HK-2 (cell line): ENCODE results near the gene NSMF.
"Not testable (repeated sequence)": the region's sequence is repeated elsewhere in the genome, so short reads cannot be mapped to it uniquely, and the experiment has no call there.

Source experiments
- DNase-seq: peaks from one replicate; pipeline ENCODE4 v3.0.0-alpha.2; 2018; ENCODE audit not compliant: unreplicated experiment

NSMF gene

DNA sequence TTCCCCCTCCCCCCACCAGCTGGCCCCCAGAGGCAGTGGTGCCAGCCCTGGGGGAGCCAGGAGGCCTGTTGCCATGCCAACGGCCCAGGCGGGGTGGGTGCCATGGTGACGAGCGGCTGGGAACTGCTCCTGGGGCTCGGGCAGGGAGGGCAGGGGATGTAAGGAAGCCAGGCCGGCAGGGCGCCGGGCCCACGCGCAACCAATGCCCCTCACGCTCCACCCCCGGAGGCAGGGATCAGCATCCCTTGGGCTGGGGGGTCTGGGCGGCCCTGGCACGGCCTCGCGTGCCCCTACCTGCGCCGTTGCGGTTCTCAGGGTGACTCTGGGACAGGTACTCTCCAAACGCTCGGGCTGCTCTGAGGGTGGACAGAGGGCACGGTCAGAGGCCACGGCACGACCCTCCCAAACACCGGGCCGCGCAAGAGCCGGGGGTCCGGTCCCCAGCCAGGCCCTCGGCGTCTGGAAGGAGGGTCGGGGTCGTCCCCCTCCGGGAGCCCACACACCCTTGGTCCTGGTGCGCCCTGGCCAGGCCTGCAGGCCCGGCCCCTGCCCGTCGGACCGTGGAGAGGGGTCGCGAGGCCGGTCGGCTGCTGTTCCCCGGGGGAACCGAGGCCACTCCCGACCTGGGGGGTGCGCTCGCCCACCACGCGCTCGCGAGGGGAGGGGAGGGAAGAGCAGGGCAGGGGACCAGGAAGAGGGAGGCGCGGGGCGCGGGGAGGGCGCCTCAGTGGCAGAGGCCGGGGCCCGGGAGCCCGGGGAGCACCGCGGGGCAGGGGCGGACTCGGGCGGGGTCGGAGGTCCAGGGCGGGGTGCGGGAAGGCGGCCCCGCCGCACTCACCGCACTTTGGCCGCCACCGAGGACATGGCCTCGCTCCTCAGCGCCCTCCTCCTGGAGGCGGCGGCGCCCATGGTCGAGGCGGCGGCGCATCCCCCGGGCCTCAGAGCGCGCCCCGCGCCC lies 661 bp downstream of the NSMF start:
- peak; percentile 47 for DNase-seq

DNA sequence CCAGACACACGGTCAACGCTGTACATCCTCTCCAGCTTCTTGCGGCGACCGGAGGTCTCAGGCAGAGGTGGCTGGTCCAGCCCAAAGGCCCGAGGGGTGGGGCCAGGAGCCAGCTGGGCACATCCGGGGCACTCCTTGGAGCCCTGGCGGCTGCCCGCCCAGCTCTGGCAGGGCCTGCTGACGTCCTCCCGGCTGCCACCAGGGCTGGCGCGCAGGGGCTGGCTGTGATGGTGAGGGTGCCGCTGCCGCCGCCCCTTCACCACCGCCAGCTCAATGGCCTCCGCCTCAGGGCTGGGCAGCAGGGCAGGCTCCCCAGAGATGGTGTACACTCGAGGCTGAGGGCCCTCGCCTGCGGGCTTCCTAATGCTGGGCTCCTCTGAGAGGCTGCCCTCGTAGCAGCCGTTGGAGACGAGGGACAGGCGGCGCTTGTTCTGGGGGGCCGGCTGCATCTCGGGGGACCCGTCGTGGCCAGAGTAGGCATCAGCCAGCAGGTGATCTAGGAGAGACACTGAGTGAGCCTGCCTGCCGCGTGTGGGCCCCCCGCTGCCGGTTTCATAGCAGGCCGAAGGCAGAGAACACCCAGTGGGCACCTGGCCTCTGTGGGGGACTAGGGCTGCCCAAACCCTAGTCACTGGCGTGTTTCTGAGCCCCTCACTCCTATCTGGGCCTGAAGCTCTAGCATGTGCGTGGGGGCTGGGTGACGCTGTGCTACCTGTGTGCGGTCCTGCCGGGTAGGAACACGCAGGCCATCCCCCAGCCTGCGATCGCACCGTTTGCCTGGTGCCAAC lies 1.5 kb downstream of the NSMF start:
- DNase-seq = no peak

DNA sequence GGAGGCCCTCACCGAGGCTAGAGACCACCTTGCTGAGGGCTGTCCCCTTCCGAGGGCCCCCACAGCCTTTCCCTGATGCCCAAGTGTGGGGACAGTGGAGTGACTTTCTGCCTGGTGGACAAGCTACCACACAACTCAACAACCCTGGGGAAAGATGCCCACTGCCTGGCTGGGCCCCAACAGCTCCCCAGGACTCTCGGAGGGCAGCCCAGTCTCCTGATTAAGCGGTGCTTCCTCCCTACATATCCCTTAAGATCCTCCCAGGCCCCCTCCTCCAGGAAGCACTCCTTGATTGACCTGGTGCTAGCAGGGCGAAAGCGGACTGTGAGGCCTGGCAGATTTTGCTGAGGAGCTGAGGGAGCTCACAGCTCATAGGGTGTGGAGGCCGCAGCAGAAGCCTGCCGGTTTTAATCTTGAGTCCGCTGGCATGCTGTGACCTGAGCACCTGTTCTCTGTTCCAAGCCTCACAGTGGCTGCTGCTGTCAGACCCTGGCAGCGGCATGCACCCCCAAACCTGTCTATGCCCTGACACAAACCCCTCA lies 2.2 kb downstream of the NSMF start:
- DNase-seq = no peak

DNA sequence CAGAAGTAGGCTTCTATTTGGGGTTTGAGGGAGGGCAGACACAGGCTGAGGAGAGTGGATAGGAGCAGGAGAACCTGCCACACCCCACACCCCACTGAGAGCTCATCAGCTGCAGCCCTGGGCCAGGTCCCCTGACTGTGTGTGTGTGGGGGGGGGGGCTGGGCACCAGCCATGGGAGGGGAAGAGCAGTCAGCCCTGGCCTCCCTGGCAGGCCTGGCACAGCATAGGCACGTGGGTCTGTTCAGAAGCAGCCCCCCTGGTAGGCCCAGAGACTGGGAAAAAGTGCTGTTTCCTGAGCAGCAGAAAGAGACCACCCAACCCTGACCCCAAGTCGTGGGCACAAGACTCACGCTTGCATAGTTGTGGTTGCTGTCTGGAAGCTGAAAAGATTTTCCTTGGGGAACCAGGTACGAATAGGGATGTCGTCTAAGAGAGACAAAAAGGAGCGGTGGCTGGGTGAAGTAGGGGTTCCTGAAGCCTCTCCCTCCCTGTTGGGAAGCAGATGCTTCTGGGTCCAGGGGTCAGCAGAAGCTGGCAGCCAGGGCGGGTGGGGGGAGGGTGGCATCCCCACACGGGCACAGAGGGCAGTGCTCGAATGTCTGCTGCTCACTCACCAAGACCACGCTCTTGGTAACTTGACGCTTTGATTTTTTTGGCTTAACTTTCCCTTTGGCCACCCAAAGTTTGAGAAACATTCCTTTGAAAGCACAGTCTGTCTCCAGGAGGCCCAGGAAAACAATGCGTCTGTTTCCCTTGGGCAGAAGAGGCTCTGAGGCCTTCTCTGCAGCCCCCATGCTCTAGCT lies 2.9 kb downstream of the NSMF start:
- no peak for DNase-seq

DNA sequence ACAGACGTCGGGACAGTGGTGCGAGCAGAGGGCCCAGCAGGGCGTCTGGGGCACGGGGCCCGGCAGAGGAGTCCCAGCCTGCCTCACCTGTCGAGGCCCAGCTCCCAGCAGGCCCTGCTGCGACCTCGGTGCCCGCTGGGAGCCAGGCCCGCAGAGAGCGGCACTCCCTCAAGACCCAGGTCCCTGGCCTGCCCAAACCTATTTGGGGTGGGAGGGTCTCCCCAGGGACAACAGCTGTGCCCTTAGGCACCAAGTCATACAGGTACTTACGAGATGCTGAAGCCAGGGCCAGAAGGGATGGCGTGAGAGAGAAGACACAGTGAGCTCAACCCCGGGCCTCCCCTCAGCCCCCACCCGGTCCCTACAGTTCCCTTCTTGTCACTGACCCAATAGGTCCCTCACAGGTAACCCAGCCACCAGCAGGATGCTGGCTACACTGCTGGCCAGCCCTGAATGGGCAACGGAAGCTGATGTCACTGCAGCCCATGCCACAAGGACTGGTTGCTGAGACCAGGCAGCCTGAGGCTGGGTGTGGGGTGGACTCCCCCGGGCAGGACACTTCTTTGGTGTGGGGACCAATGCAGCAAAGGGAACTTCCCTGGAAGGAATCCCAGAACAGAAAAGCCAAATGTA lies 3.7 kb downstream of the NSMF start:
- DNase-seq = no peak

DNA sequence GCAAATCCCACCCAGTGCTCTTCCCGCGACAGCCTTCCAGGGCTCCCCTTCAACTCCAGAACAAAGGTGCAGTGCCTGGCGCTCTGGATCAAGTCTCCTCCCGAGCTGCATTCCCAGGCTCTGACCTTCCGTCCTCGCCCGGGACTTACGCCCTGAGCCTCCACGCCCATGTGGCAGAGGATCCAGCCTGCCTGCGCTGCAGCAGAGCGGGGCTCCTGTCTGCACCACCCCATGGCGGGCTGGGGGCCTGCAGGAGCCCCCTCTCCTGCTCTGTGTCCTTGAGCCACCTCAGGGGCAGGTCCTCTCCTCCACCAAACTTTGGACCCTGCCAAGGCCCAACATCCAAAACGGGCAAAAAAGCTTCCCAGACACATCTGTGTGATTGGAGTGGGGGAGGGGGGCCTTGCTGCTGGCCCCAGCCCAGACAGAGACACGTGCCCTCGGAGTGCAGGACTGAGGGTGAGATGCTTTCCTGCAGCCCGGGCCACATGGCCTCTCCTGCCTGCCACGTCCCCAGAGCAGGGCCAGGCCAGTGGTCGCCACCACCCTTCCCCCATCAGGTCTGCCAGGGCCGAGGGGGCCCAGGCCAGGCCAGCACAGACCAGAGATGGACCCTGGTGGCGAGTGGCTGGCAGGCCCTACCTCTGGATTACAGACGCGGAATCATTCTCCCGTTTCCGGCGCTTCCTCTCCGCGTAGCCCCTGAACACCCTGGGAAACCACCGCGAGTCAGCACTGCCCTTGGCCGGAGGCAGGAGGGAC lies 4.4 kb downstream of the NSMF start:
- no peak for DNase-seq

DNA sequence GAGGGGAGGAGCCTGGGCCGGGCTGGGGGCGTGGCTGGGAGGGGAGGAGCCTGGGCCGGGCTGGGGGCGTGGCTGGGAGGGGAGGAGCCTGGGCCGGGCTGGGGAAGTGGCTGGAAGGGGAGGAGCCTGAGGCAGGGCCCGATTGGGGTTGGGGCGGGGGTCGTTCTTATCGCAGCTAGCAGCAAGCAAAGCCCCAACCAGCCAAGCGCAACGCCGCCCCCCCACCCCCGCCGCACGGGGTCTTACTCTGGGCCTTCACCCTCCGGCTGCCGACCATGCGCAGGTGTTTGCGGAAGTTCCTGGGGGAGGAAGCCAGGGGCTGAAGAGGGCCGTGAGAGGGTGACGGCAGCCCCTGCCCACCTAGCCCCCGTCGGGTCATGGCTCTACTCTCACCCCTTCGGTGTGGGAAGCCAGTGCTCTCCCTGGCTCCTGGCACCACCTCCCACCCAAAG lies 5.0 kb downstream of the NSMF start:
- DNase-seq = no peak

DNA sequence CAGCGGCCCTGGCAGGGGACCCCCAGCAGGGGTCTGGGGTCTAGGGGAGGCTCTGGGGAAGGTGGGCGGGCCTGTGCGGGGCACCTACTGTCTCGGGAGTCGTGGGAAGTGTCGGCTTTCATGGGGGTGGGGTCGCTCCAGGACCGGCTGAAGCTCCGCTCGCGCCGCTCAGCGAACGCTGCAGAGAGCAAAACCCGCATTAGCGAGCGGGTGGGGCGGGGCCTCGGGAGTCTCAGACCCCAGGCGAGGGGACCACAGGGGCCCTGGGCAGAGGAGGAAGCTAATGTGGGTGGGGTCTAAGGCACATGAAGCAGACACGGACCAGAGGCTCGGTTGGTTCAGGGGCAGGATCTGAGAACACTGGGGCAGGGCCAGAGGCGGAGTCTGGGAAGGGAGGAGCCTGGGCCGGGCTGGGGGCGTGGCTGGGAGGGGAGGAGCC lies 5.5 kb downstream of the NSMF start:
- no peak for DNase-seq

DNA sequence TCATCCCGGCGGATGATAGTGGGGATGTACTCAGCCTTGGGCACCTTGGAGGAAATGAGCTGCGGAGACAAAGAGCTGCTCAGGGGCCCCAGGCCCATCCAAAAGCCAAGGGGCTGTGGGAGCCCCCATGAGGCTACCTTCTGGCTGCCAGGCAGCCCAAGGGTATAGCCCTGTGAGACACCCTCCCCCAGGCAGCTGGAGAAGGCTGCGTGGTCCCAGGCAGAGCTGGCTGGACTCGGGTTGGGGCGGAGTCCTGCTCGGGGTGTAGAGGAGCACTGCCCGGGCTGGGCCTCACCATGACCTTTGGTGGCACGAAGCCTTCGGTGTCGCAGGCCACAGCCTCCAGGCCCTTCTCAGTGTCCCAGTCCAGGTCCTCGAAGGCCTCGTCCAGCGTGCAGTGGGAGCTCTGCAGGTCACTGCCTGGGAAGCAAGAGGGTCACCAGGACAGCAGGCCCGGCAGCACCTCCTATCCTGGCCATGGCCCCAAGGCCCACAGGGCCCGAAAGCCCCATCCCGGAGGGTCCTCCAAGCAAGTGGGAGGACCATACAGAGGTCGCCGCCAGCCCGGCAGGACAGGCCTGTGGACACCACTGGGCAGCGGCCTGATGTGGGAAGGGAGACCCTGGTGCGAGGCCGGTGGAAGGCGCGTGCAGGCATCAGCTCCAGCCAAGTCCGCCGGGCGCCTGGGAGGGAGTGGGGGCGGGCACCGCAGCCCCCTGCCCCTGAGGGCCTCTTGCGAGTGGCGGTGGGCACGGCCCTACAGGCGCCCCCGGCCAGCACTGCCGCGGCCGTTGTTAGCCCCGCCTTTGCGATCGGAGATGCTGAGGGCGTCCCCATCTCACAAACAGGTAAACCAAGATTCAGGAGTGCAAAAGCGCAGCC lies 6.1 kb downstream of the NSMF start:
- no peak for DNase-seq

DNA sequence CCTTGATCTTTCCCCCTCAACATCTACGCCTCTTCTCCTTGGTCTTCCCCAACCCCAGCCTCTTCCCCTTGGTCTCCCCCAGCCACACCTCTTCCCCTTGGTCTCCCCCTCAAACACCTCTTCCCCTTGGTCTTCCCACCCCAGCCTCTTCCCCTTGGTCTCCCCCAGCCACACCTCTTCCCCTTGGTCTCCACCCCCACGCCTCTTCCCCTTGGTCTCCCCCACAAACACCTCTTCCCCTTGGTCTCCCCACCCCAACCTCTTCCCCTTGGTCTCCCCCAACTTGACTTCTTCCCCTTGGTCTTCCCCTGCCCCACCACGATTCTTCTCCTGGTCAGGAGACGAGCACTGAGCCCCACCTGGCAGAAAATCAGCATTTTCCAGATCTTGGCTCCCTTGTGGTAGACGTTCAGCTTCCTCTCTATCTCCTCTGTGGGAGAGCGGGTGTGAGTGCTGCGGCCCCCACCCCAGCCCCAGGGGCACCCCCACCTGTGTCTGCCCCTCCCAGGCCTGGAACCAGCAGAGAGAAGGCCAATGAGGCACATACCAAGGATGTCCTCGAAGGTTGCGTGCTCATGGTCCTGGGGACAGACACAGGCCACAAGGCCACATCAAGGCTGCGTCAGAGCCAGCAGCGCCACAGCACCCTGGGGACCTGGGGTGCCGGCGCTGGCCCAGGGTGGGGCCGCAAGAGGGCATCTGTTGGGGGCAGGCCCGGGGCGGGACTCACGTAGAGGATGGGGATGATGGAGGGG lies 7.0 kb downstream of the NSMF start:
- DNase-seq = no peak

DNA sequence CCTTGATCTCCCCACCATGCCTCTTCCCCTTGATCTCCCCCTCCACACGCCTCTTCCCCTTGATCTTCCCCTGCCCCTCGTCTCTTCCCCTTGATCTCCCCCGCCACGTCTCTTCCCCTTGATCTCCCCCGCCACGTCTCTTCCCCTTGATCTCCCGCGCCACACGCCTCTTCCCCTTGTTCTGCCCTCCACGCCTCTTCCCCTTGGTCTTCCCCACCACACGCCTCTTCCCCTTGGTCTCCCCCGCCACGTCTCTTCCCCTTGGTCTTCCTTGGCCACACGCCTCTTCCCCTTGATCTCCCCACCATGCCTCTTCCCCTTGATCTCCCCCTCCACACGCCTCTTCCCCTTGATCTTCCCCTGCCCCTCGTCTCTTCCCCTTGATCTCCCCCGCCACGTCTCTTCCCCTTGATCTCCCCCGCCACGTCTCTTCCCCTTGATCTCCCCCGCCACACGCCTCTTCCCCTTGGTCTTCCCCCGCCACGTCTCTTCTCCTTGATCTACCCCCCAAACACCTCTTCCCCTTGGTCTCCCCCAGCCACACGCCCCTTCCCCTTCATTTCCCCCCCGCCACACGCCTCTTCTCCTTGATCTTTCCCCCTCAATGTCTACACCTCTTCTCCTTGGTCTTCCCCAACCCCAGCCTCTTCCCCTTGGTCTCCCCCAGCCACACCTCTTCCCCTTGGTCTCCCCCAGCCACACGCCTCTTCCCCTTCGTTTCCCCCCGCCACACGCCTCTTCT lies 7.7 kb downstream of the NSMF start:
- not testable (repeated sequence) for DNase-seq

DNA sequence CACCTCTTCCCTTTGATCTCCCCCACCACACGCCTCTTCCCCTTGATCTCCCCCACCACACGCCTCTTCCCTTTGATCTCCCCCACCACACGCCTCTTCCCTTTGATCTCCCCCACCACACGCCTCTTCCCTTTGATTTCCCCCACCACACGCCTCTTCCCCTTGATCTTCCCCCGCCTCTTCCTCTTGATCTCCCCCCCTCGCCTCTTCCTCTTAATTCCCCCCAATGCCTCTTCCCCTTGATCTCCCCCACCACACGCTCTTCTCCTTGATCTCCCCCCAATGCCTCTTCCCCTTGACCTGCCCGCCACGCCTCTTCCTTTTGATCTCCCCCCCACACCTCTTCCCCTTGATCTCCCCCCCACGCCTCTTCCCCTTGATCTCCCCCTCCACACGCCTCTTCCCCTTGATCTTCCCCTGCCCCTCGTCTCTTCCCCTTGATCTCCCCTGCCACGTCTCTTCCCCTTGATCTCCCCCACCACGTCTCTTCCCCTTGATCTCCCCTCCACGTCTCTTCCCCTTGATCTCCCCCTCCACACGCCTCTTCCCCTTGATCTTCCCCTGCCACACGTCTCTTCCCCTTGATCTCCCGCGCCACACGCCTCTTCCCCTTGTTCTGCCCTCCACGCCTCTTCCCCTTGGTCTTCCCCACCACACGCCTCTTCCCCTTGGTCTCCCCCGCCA lies 8.5 kb downstream of the NSMF start:
- not testable (repeated sequence) for DNase-seq

DNA sequence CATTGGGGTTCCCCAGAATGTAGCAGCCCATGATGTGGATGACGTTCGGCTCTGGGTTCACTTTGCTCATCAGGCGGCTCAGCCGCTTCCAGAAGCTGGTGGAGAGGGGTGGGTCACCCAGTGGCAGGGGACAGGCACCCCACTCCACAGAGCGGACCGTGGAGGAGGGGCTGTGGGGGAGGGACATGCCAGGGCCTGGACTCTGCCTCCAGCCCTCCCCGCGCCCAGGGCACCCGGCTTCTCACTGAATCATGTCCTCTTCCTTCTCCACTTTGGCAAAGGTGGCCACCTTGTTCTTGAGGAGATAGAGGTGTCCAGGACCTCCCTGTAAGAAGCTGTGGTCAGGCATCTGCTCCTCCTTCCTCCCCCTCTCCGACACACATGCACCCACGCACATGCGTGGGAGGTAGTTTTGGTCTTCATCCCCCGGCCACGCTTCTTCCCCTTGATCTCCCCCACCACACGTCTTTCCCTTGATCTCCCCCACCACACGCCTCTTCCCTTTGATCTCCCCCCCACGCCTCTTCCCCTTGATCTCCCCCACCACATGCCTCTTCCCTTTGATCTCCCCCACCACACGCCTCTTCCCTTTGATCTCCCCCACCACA lies 9.1 kb downstream of the NSMF start:
- DNase-seq = no peak

DNA sequence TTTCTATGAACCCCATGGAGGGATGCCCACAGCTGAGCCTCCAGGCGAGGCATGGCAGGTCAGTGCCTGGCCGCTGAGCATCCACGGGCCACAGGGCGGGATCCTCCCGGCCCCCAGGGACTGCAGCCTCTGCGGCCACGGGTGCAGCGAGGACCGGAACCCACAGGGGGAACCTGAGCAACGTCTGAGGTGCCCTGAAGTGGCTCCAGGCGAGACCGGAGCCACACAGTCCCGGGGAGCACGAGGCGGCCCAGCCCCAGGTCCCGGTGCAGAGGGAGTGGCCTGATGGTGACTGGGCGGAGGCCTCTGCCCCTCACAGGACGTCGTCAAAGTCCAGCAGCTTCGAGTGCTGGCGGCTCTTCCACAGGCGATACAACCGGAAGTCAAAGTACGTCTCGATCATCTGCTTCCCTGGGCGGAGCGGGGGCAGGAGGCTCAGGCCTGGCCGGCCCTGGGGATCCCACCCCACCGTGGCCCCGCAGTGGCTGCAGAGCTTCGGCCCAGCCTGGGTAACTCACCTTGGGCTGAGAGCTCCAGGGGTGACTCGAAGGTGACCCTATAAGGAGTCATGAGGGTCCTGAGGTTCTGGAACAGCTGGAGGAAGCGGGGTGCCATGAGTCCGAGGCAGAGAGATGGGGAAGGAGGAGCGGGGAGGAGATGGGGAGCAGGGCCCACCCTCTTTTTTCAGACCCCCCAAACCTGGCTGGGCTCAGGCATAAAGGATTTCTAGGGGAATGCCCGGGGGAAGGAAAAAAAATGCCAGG lies 9.9 kb downstream of the NSMF start:
- DNase-seq = no peak

DNA sequence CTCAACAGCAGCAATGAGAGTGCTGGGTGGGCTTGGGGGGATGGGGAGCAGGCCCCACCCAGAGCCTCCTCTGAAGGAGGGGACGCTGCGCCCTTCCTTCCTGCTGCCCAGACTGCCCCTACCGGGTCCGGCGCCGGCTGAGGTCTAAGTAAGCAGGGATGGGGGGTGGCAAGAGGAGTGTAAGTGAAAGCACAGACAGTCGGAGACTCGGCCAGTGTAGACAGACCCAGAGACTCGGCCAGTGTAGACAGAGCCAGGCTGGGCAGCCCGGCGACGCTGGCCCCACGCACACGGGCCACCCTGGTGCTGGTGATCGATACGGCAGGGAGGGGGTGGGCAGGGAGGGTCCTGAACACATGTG lies 10.6 kb downstream of the NSMF start:
- DNase-seq = no peak
